Inflammatory macrophage treated with lipopolysaccharide for 4 hours (primary cell): ENCODE data around the gene TMEM255A.

ENCODE experiments used
- DNase-seq: peaks from one replicate; pipeline ENCODE4 v3.0.0-alpha.2; 2020

Gene TMEM255A

GRCh38 chrX:120306630-120307029 is 4.6 kb downstream of the TMEM255A start:
- no peak for DNase-seq

GRCh38 chrX:120305531-120306141 is 5.6 kb downstream of the TMEM255A start:
- DNase-seq = peak; percentile 61

GRCh38 chrX:120304256-120304655 is 7.0 kb downstream of the TMEM255A start:
- peak; percentile 70 for DNase-seq

GRCh38 chrX:120302434-120302833 is 8.8 kb downstream of the TMEM255A start:
- DNase-seq = peak; percentile 37

GRCh38 chrX:120301960-120302359 is 9.3 kb downstream of the TMEM255A start:
- DNase-seq = no peak

GRCh38 chrX:120301497-120301896 is 9.8 kb downstream of the TMEM255A start:
- no peak for DNase-seq

- DNase-seq = no peak
Measured at GRCh38 chrX:120299928-120300327, 11.3 kb downstream of the TMEM255A start.

- DNase-seq = no peak
Measured at GRCh38 chrX:120297923-120298322, 13.3 kb downstream of the TMEM255A start.

GRCh38 chrX:120294651-120295050 is 16.6 kb downstream of the TMEM255A start:
- no peak for DNase-seq

GRCh38 chrX:120293015-120293414 is 18.2 kb downstream of the TMEM255A start:
- no peak for DNase-seq

GRCh38 chrX:120291211-120291610 is 20.1 kb downstream of the TMEM255A start:
- no peak for DNase-seq

- DNase-seq = no peak
Measured at GRCh38 chrX:120290107-120290506, 21.2 kb downstream of the TMEM255A start.

- DNase-seq = no peak
Measured at GRCh38 chrX:120287513-120288112, 23.6 kb downstream of the TMEM255A start.

GRCh38 chrX:120286733-120287512 is 24.3 kb downstream of the TMEM255A start:
- peak; percentile 38 for DNase-seq

GRCh38 chrX:120282697-120283096 is 28.6 kb downstream of the TMEM255A start:
- DNase-seq = no peak

GRCh38 chrX:120281761-120282160 is 29.5 kb downstream of the TMEM255A start:
- DNase-seq = no peak

- no peak for DNase-seq
Measured at GRCh38 chrX:120281021-120281624, 30.1 kb downstream of the TMEM255A start.

GRCh38 chrX:120274958-120275357 is 36.3 kb downstream of the TMEM255A start:
- DNase-seq = no peak

- no peak for DNase-seq
Measured at GRCh38 chrX:120274145-120274544, 37.1 kb downstream of the TMEM255A start.

- DNase-seq = no peak
Measured at GRCh38 chrX:120271218-120271617, 40.0 kb downstream of the TMEM255A start.

GRCh38 chrX:120270567-120270966 is 40.7 kb downstream of the TMEM255A start:
- no peak for DNase-seq

- DNase-seq = peak; percentile 84
Measured at GRCh38 chrX:120269373-120270035, 41.8 kb downstream of the TMEM255A start.

- peak; percentile 67 for DNase-seq
Measured at GRCh38 chrX:120264341-120264740, 46.9 kb downstream of the TMEM255A start.
